Activated CD4-positive, alpha-beta T cell treated with anti-CD3 and anti-CD28 coated beads, Interleukin-2, amount 10 ng/mL, durations not matched to agents 7 days and 5 days (primary cell): Measurements from ENCODE around the gene MS4A10. TPM values are rescaled to one million over a fixed set of nuclear protein-coding genes. Genes with fewer than 3 reads are reported as not detected.

Experiments used
- CTCF ChIA-PET: fragments of 350-600 bp; sonication (Branson Sonifier 250); formaldehyde crosslinking; loops from one replicate; lab custom pipeline; 2021; ENCODE audit warnings: antibody characterized with exemption; lab: Charles Lee
- POLR2A ChIA-PET: fragments of 350-600 bp; sonication (Branson Sonifier 250); formaldehyde crosslinking; loops from one replicate; lab custom pipeline; 2021; ENCODE audit warnings: antibody characterized with exemption; lab: Charles Lee
- DNase-seq: peaks from one replicate; pipeline ENCODE4 v3.0.0-alpha.2; 2020
- H3K27ac Mint-ChIP-seq: one replicate; pipeline ENCODE4 v1.8.0; 2021; ENCODE audit warnings: mild to moderate bottlenecking, moderate library complexity, mixed read lengths
- H3K27me3 Mint-ChIP-seq: one replicate; pipeline ENCODE4 v1.8.0; 2021; ENCODE audit warnings: mixed read lengths
- H3K36me3 Mint-ChIP-seq: one replicate; pipeline ENCODE4 v1.8.0; 2021; ENCODE audit warnings: low read depth, mixed read lengths
- H3K4me1 Mint-ChIP-seq: one replicate; pipeline ENCODE4 v1.8.0; 2021; ENCODE audit warnings: mixed read lengths
- H3K4me3 Mint-ChIP-seq: one replicate; pipeline ENCODE4 v1.8.0; 2021; ENCODE audit warnings: mild to moderate bottlenecking, moderate library complexity, mixed read lengths
- H3K9me3 Mint-ChIP-seq: one replicate; pipeline ENCODE4 v1.8.0; 2021; ENCODE audit warnings: mixed read lengths
- total RNA-seq, 2 experiments: library from RNA; stranded (reverse); gene quantifications; one replicate each; pipeline ENCODE4 v1.2.3, GENCODE V29; 2021

Gene MS4A10
- total RNA-seq, 2 experiments from 2014 or later: not detected

DNA sequence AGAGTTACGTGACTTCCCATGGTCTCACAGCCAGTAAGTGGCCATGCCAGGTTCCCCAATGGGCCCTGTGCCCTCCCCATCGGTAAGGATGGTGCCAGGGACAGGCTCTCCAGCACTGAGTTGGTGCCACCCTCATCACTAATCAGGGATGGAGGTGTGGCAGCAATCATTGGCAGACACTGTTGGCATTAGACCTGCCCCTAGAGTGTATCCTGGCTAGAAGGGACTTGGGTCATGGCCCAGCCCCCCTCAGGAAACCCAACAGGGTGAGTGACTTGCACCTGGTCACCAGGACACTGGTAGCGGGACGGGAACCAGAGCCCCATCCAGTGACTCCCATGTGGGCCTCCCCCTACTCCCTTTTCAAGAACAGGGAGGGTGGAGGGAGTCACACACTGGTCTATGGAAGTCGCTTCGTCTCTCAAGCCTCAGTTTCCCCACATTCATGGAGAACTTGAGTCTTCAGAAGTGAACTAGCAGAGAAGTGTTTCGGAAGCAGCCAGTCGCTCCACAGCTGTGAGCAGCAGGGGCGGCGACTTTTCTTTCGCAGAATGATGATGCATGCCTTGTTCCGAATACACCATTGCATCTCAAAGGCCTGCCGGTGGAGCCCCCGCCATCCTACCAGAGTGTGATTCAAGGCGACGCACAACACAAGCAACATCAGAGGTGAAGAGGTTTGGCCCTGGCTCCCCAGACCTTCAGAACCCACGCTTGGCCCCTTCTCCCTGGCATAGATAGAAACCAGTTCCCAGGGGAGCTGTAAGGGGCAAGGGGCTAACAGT lies 12.9 kb downstream of the MS4A10 start:
- no peaks in the 10 kb centered on the region for H3K9me3 Mint-ChIP-seq
- H3K4me3 Mint-ChIP-seq: no peak overlapping the region
- no peak overlapping the region for H3K27ac Mint-ChIP-seq
- H3K4me1 Mint-ChIP-seq: no peaks in the 10 kb centered on the region
- no peaks in the 10 kb centered on the region for H3K36me3 Mint-ChIP-seq
- peaks cover 5% of the 10 kb centered on the region for H3K27me3 Mint-ChIP-seq
- CTCF ChIA-PET: no interaction called here
- no peak for DNase-seq
- POLR2A ChIA-PET: no interaction called here

DNA sequence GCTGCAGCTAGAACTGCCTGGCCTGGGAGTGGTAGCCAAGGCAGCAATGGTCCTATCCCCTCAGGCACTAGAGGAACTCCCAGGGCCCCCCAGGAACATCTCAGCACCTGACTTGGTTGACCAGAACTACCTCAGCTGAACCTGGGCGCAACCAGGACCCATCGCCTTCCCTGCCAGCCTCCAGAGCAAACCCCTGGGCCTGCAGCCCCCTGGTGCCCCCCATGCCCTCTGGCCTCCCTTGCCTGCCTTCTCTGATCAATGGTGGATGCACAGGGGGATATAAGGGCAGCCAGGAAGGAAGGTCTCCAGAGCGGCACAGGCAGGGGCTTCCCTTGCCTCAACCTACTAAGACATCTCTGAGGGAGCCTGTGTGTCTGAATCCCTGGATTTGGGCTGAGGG lies 13.5 kb downstream of the MS4A10 start:
- H3K9me3 Mint-ChIP-seq: no peaks in the 10 kb centered on the region
- no peak overlapping the region for H3K4me3 Mint-ChIP-seq
- H3K36me3 Mint-ChIP-seq: no peaks in the 10 kb centered on the region
- POLR2A ChIA-PET: no interaction called here
- peaks cover 5% of the 10 kb centered on the region for H3K27me3 Mint-ChIP-seq
- H3K27ac Mint-ChIP-seq: no peak overlapping the region
- no peaks in the 10 kb centered on the region for H3K4me1 Mint-ChIP-seq
- no peak for DNase-seq
- CTCF ChIA-PET: no interaction called here

DNA sequence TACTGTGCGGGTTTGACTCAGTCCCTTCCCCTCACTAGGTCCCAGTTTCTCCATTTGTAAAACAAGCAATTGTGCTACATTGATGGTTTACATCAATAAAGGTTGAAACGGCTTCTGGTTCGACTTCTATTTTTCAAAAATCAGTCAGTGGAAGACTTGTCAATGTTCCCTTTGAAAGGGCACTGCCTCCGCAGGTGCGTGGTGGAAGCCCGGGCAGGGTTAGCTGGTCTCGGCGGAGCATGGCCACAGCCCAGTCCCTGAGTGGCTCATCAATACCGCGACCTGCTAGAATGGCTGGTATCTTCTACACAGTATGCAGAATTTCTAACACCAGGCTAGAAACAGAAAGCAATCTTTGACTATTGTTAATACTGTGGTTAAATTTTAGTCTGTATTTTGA lies 16.1 kb downstream of the MS4A10 start:
- CTCF ChIA-PET: no interaction called here
- POLR2A ChIA-PET: no interaction called here

DNA sequence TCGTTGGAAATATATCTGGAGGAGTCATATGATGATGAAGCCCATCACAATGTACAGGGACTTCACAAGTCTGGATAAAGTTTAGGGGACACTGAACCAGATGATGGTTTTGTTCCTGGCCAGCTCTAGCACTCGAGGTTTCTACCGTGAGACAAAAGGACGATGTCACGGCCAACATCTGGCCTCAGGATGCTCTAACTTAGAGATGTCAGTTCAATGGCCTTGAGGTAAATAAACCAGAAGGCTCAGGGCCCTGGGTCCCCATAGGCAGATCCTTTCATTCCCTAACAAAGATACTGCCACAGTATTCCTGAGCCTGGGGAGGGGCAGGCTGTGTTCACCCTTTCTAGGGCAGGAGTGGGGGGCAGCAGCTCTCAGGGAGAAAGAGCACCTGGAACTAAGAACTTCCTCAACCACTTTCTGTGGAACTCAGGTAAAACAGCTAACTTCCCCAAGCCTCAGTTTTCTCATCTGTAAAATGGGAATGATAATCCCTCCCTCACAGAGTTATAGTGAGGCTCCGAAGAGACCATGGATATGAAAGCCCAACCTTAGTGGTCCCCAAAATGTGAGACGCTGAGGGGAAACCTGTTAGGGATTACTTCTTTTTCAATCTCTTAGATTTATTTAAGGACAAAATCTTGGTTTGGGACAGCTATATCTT lies 18.3 kb downstream of the MS4A10 start:
- no peak for DNase-seq
- CTCF ChIA-PET: interaction anchor here (0.7 kb wide), 1 partner anchor 301 kb away, joined by 5 read pairs; no protein-coding TSS in a partner anchor
- no peak overlapping the region for H3K27ac Mint-ChIP-seq

More for the DNA sequence above, 16.1 kb downstream of the MS4A10 start:
- H3K27me3 Mint-ChIP-seq: peaks cover 5% of the 10 kb centered on the region
- DNase-seq: no peak
- no peaks in the 10 kb centered on the region for H3K9me3 Mint-ChIP-seq
- no peak overlapping the region for H3K27ac Mint-ChIP-seq
- H3K36me3 Mint-ChIP-seq: no peaks in the 10 kb centered on the region
- no peaks in the 10 kb centered on the region for H3K4me1 Mint-ChIP-seq
- H3K4me3 Mint-ChIP-seq: no peak overlapping the region

DNA sequence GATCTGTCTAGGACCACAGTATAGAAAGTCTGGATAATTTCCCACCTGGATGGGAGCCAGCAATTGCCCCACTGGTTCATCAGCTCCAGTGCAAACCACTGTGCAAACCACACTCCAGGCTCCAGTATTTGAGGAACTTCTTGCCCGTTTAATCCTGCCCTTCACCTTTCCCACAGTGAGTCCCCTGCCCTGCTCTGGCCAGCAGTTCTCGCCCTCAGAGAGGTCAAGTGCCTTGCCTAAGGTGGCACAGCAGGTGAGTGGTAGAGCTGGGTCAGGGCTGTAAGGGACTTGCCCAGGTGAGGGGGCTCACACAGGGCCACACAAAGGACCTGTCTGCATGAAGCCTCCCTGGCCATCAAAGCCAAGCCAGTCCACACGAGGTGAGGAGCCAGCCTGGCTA lies 24.1 kb downstream of the MS4A10 start:
- H3K4me1 Mint-ChIP-seq: peaks cover 2% of the 10 kb centered on the region
- CTCF ChIA-PET: interaction anchor here (0.7 kb wide), 1 partner anchor 12 kb away, joined by 3 read pairs; no protein-coding TSS in a partner anchor

More for the DNA sequence above, 18.3 kb downstream of the MS4A10 start:
- Mint-ChIP-seq H3K4me1 (no peaks in the 10 kb centered on the region), H3K36me3 (no peaks in the 10 kb centered on the region), H3K9me3 (no peaks in the 10 kb centered on the region), H3K4me3 (no peak overlapping the region), H3K27me3 (peaks cover 5% of the 10 kb centered on the region)
- POLR2A ChIA-PET: no interaction called here

DNA sequence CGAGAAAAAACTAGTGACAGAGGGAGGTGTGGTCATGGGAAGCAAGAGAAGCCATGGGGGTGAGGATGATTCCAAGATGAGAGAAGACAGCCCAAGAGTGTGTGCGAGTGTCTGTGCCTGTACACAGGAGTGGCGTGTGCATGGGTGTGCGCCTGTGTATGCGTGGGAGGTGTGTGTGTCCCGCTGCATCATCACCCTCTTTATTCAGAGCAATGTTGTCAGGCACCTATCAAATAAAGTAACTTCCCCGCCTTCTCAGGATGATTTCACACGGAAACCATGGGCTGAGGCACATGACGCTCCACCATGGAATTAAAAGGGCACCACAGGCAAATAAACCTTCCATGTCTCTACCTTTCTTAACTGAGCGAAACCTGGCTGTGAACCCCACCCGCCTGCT lies 24.6 kb downstream of the MS4A10 start:
- Mint-ChIP-seq H3K27me3 (peaks cover 13% of the 10 kb centered on the region), H3K9me3 (no peaks in the 10 kb centered on the region), H3K36me3 (no peaks in the 10 kb centered on the region), H3K4me1 (peaks cover 2% of the 10 kb centered on the region), H3K4me3 (no peak overlapping the region), H3K27ac (no peak overlapping the region)
- no peak for DNase-seq
- ChIA-PET CTCF (no interaction called here), POLR2A (no interaction called here)

More for the DNA sequence above, 24.1 kb downstream of the MS4A10 start:
- POLR2A ChIA-PET: no interaction called here
- H3K4me3 Mint-ChIP-seq: no peak overlapping the region
- no peak for DNase-seq
- no peaks in the 10 kb centered on the region for H3K9me3 Mint-ChIP-seq
- peaks cover 13% of the 10 kb centered on the region for H3K27me3 Mint-ChIP-seq
- H3K36me3 Mint-ChIP-seq: no peaks in the 10 kb centered on the region
- H3K27ac Mint-ChIP-seq: no peak overlapping the region

DNA sequence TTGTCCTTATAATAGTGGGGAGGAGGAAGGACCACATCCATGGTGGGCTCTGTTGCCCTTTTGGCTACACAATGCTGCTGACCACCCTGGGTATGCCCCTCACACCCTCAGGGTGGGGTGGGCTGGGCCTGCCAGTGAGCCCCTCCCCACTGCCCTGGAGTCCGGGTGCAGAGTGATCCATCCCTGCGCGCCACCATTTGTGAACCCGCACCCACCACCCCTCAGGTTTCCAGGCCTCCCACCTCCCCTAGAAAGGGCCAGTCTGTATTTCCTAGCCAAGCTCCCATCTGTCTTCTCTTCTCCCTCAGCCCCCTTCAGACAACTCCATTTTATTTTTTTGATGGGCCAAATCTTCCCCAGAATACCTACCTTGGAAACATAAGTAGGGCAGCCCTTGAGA lies 25.0 kb downstream of the MS4A10 start:
- H3K9me3 Mint-ChIP-seq: no peaks in the 10 kb centered on the region
- no peak for DNase-seq
- no peaks in the 10 kb centered on the region for H3K36me3 Mint-ChIP-seq
- H3K4me3 Mint-ChIP-seq: no peak overlapping the region
- CTCF ChIA-PET: interaction anchor here (1.0 kb wide), 1 partner anchor 12 kb away, joined by 3 read pairs; no protein-coding TSS in a partner anchor
- no peak overlapping the region for H3K27ac Mint-ChIP-seq
- POLR2A ChIA-PET: no interaction called here
- peaks cover 13% of the 10 kb centered on the region for H3K27me3 Mint-ChIP-seq
- peaks cover 2% of the 10 kb centered on the region for H3K4me1 Mint-ChIP-seq

DNA sequence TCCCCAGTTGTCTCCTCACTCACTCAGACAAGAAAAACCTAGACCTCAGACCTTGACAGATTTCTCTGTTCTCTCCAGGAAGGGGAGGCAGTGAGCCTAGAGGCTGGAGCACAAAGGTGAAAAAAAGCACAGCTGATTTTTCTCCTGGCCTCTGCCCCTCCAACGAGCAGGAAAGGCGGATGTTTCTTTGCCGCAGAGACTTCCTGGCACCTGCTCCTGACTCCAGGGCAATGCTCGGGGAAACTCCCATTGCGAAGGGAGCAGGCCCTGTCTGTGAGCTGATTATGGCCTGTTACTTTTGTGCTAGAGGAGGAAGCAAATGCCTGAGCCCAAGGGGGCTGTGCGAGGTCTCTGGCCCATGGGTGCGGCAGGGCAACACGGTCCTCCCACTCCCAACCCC lies 25.4 kb downstream of the MS4A10 start:
- Mint-ChIP-seq H3K27me3 (peaks cover 13% of the 10 kb centered on the region), H3K4me1 (peaks cover 2% of the 10 kb centered on the region), H3K27ac (no peak overlapping the region), H3K9me3 (no peaks in the 10 kb centered on the region), H3K4me3 (no peak overlapping the region), H3K36me3 (no peaks in the 10 kb centered on the region)
- no peak for DNase-seq
- CTCF ChIA-PET: interaction anchor here (1.0 kb wide), 1 partner anchor 12 kb away, joined by 3 read pairs; no protein-coding TSS in a partner anchor
- POLR2A ChIA-PET: no interaction called here

DNA sequence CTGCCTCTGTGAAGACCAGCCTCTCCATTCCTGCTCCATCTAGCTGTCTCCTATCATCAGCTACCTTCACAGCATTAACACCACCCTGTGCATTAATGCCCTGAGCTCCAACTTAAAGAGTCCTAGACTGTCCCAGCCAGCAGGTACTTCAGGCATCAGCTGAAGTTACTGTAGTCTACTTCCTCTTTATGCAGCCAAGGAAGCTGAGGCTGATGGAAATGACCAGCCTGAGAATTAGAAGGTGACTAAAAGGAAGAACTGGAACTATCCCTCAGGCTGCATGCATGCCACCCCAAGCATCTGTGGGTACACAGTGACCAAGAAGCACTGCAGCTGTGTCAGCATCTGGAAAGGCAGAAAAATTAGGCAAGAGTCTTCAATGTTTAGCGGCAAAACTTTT lies 28.2 kb downstream of the MS4A10 start:
- Mint-ChIP-seq H3K27ac (no peak overlapping the region), H3K27me3 (peaks cover 13% of the 10 kb centered on the region), H3K9me3 (peaks cover 10% of the 10 kb centered on the region), H3K4me3 (no peak overlapping the region), H3K4me1 (peaks cover 2% of the 10 kb centered on the region), H3K36me3 (peaks cover 2% of the 10 kb centered on the region)
- ChIA-PET CTCF (interaction anchor here (0.8 to 1.2 kb wide), 2 partner anchors 14 to 49 kb away, joined by 3 to 4 read pairs; no protein-coding TSS in a partner anchor), POLR2A (no interaction called here)
- DNase-seq: no peak

DNA sequence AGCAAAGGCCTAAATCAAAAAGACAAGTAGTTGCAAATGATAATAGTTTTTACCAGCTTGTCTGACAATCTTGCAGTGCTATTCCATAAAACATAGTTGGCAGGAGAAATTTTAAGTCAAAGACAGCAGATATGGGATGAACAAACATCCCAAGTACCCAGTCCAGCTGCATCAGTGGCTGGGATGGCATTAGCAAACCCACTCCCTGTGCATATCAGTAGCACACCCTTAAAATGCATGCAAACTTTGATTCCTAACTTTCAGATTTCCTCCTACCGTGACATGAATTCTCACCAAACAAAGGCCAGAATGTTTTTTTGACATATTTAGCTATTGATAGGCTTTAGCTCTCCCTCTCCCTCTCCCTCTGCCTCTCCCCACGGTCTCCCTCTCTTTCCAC lies 29.0 kb downstream of the MS4A10 start:
- no peak for DNase-seq
- H3K4me1 Mint-ChIP-seq: peaks cover 2% of the 10 kb centered on the region
- peaks cover 10% of the 10 kb centered on the region for H3K9me3 Mint-ChIP-seq
- no peak overlapping the region for H3K27ac Mint-ChIP-seq
- H3K4me3 Mint-ChIP-seq: no peak overlapping the region
- POLR2A ChIA-PET: no interaction called here
- H3K36me3 Mint-ChIP-seq: peaks cover 2% of the 10 kb centered on the region
- CTCF ChIA-PET: no interaction called here
- H3K27me3 Mint-ChIP-seq: peaks cover 13% of the 10 kb centered on the region

DNA sequence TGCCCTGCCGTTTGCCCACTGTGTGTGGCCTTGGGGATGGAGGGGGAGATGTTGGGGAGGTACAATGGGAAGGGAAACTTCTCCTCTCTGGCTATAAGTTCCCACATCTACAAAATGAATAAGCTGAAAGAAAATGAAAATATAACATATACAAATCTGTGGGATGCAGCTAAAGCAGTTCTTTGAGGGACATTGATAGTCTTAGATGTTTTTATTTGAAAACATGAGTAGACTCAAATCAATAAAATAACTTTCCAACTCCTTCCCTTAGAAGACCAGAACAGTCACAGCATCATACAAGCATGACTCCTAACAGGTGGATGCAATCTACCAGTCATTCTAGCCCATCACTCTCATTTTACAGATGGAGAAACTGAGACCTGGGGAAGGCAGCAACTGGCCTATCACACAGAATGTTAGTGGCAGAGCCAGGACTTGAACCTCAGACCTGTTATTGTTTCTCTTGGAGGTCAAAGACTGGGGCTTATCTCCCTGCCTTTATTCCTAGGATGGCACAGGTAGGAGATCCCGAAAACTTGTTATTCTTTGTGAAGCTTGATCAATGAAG lies 31.5 kb downstream of the MS4A10 start:
- no peaks in the 10 kb centered on the region for H3K4me1 Mint-ChIP-seq

DNA sequence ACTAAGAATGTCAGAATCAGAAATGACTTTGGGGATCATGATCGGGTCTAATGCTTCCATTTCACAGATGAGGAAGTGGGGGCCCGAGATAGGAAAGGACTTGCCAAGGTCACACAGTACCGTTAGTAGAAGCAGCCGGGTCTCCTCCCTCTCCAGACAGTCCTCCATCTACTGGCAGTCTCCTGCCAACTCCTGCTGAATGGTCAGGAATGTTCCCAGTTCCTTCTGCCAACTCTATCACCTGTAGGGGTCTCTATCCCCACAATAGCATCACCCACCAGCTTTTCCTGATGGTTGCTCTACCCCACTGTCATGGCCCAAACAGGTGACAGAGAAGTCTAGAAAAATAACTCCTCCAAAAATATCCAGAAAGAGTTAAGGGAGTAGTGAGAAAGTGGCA lies 32.9 kb downstream of the MS4A10 start:
- H3K9me3 Mint-ChIP-seq: peaks cover 10% of the 10 kb centered on the region
- H3K4me3 Mint-ChIP-seq: no peak overlapping the region
- peaks cover 4% of the 10 kb centered on the region for H3K27me3 Mint-ChIP-seq
- ChIA-PET POLR2A (interaction anchor here (0.7 kb wide), 1 partner anchor 70 kb away, joined by 3 read pairs; no protein-coding TSS in a partner anchor), CTCF (no interaction called here)
- H3K4me1 Mint-ChIP-seq: no peaks in the 10 kb centered on the region
- no peak for DNase-seq
- H3K27ac Mint-ChIP-seq: no peak overlapping the region
- peaks cover 2% of the 10 kb centered on the region for H3K36me3 Mint-ChIP-seq

More for the DNA sequence above, 31.5 kb downstream of the MS4A10 start:
- POLR2A ChIA-PET: no interaction called here
- Mint-ChIP-seq H3K27ac (no peak overlapping the region), H3K36me3 (peaks cover 2% of the 10 kb centered on the region), H3K4me3 (no peak overlapping the region), H3K27me3 (peaks cover 8% of the 10 kb centered on the region), H3K9me3 (peaks cover 10% of the 10 kb centered on the region)
- CTCF ChIA-PET: no interaction called here
- DNase-seq: no peak
